Esophagus muscularis mucosa (tissue), 4 donors: ENCODE data around the gene CCDC188.

Experiments used
- CTCF ChIP-seq, 3 experiments: fragments of 200-600 bp in 2 of 3; fragments of 450-650 bp in 1 of 3; sonication (generic) in 2 of 3; IDR thresholded peaks; one replicate each; pipeline ENCODE4 v1.5.1; 2017 to 2019; ENCODE audit warnings: antibody characterized with exemption in 3 of 3, mild to moderate bottlenecking in 2 of 3, moderate library complexity in 1 of 3
- EP300 ChIP-seq: sonication (generic); formaldehyde crosslinking; IDR thresholded peaks from one replicate; pipeline ENCODE4 v1.6.1; 2017; ENCODE audit warnings: antibody characterized with exemption
- POLR2A ChIP-seq: fragments of 450-650 bp; IDR thresholded peaks from one replicate; pipeline ENCODE4 v1.6.1; 2017; ENCODE audit warnings: antibody characterized with exemption, moderate library complexity, mild to moderate bottlenecking, low read depth
- POLR2AphosphoS5 ChIP-seq, 2 donors: sonication (generic); formaldehyde crosslinking; IDR thresholded peaks; one replicate each; pipeline ENCODE4 v1.6.1; 2017; ENCODE audit warnings: antibody characterized with exemption in 2 of 2

- TF ChIP-seq CTCF (IDR thresholded peaks at IDR 0.05): no peak
- no peak for TF ChIP-seq POLR2AphosphoS5 (IDR thresholded peaks at IDR 0.05)
- no peak for TF ChIP-seq EP300
- no peak for TF ChIP-seq POLR2A
Measured at GRCh38 chr22:20147237-20147988, 3.4 kb downstream of the CCDC188 start.
